ENCODE data around the gene PCED1A. TPM values are rescaled to one million over a fixed set of nuclear protein-coding genes. Genes with fewer than 3 reads are reported as not detected.

Gene PCED1A
- total and polyA plus RNA-seq, 9 of the 15 experiments (the other 6 are each of a cell fraction or from before 2014, with no cell fraction given), result 1.5 to 11.5 (median 5.9) TPM

DNA sequence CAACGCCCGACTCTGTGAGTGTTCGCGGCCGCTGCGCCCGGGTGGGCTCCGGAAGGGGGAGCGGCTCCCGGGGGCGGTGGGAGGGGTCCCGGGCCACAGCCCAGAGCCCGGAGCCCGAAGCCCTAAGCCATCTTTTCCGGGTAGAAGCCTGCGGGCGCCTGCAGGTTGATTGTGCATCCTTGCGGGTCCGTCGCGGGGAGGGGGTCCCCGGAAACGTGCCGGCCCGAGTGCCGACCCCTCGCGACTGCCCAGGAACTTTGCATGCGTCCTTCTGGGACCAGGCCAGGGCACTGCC lies 33.2 kb upstream of the PCED1A start:
- BruUV-seq (replicated peaks), result no TSS peak
- intact Hi-C loops (cut with micrococcal nuclease), result loop anchor here (5.0 kb wide), 1 partner anchor 129 kb away; no protein-coding TSS in a partner anchor
- in situ Hi-C loops (cut with MboI), result no loop called here
- peak overlapping the region; percentile 95 for H3K27ac ChIP-seq (ENCODE audit: extremely low read depth, low read depth, low read length)
- H3K9me3 ChIP-seq (replicated peaks; ENCODE audit: control insufficient read depth, insufficient read depth, low read depth, low read length), result no peaks in the 10 kb centered on the region
- no peak for FAIRE-seq
- WGBS (ENCODE audit: insufficient coverage, low coverage, missing lambda C conversion rate), result 0% methylated on average over 5 of the region's 29 CpGs
- H3K36me3 ChIP-seq (ENCODE audit: control insufficient read depth, insufficient read depth, low read length), result peaks cover 21% of the 10 kb centered on the region; the same call in 2 of the 3 replicates
- 0 out of 2 replicates have a peak overlapping the region, but pooled peaks have one; percentile 30 for H2AFZ ChIP-seq (ENCODE audit: low read depth, low read length)
- H3K27me3 ChIP-seq (ENCODE audit: control insufficient read depth in 2 of 2, insufficient read depth in 2 of 2, low read length in 2 of 2), result no peaks in the 10 kb centered on the region; a peak in 1 of 5 replicates
- ATAC-seq, result no peak; the same call in 1 of the 3 replicates
- peak in 2 of 4 experiments; percentile 61 to 65 for DNase-seq (ENCODE audit: extremely low read depth in 1 of 4, low spot score in 3 of 4)
- H3K4me2 ChIP-seq (ENCODE audit: insufficient read depth, low read length), result peak overlapping the region; percentile 94
- POLR2A ChIA-PET, result no interaction called here
- peaks cover 5% of the 10 kb centered on the region; the same call in 1 of the 2 replicates for H4K20me1 ChIP-seq (replicated peaks; ENCODE audit: control insufficient read depth, insufficient read depth, low read length)
- peaks cover 54% of the 10 kb centered on the region for H3K79me2 ChIP-seq (ENCODE audit: control insufficient read depth, insufficient read depth, low read length)
- peak overlapping the region; percentile 84 to 95 for H3K9ac ChIP-seq (ENCODE audit: insufficient read depth in 1 of 2, low read depth in 2 of 2, low read length in 2 of 2)
- H3K9me1 ChIP-seq (ENCODE audit: control insufficient read depth, insufficient read depth, low read length), result no peaks in the 10 kb centered on the region
- peaks cover 32 to 33% of the 10 kb centered on the region in 2 experiments; a peak in 4 of 5 replicates for H3K4me1 ChIP-seq (replicated peaks in 1 of 2; ENCODE audit: control insufficient read depth in 2 of 2, insufficient read depth in 2 of 2, low read length in 2 of 2)
- TF ChIP-seq ZBTB7A (IDR thresholded peaks at IDR 0.05; ENCODE audit: borderline replicate concordance, control insufficient read depth, low read depth, low read length) (peak; percentile 52; the same call in 1 of the 2 replicates), RBM17 (IDR thresholded peaks at IDR 0.05; ENCODE audit: borderline replicate concordance, low read depth, low read length) (no peak), ESRRB (CRISPR knock-in tag; IDR thresholded peaks at IDR 0.05; ENCODE audit: borderline replicate concordance) (no peak), BMI1 (IDR thresholded peaks at IDR 0.05; ENCODE audit: low read length) (no peak), RCOR1 (IDR thresholded peaks at IDR 0.05; ENCODE audit: borderline replicate concordance in 1 of 2, low read depth in 2 of 2, low read length in 2 of 2) (no peak), NR2C2 (CRISPR knock-in tag; IDR thresholded peaks at IDR 0.05) (no peak), NR2C2 (tag; IDR thresholded peaks at IDR 0.05) (no peak)
- TF ChIP-seq, protein P1, sequence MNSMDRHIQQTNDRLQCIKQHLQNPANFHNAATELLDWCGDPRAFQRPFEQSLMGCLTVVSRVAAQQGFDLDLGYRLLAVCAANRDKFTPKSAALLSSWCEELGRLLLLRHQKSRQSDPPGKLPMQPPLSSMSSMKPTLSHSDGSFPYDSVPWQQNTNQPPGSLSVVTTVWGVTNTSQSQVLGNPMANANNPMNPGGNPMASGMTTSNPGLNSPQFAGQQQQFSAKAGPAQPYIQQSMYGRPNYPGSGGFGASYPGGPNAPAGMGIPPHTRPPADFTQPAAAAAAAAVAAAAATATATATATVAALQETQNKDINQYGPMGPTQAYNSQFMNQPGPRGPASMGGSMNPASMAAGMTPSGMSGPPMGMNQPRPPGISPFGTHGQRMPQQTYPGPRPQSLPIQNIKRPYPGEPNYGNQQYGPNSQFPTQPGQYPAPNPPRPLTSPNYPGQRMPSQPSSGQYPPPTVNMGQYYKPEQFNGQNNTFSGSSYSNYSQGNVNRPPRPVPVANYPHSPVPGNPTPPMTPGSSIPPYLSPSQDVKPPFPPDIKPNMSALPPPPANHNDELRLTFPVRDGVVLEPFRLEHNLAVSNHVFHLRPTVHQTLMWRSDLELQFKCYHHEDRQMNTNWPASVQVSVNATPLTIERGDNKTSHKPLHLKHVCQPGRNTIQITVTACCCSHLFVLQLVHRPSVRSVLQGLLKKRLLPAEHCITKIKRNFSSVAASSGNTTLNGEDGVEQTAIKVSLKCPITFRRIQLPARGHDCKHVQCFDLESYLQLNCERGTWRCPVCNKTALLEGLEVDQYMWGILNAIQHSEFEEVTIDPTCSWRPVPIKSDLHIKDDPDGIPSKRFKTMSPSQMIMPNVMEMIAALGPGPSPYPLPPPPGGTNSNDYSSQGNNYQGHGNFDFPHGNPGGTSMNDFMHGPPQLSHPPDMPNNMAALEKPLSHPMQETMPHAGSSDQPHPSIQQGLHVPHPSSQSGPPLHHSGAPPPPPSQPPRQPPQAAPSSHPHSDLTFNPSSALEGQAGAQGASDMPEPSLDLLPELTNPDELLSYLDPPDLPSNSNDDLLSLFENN (IDR thresholded peaks at IDR 0.05; ENCODE audit: low read depth in 2 of 2, low read length in 2 of 2), result no peak
- H3K4me3 ChIP-seq, result peak overlapping the region; percentile 98
- CTCF ChIA-PET (ENCODE audit: low intra/inter-chr PET ratio), result no interaction called here
